ENCODE results near the gene NMB.

The NMB gene

DNA sequence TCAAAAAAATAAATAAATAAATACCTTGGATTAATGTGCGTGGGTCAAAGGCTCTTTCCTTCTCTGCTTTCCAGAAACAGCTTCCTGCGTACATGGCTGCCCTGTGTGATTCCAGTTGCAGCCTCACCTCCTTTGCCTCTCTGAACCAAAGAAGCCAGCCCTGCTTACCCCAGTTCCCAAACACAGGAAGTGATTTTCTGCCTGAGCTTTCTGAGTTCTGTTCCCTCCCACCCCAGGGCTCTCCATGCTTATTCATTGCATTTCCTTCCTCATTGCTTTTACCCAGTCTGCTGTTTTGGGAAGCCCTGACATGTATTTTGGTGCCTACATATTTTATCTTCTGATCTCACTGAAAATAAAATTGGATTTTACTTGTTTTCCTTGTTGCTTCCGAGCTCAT lies 41.8 kb downstream of the NMB start:
- no peak for DNase-seq (ENCODE audit: low read depth in 2 of 2, low spot score in 1 of 2)

DNA sequence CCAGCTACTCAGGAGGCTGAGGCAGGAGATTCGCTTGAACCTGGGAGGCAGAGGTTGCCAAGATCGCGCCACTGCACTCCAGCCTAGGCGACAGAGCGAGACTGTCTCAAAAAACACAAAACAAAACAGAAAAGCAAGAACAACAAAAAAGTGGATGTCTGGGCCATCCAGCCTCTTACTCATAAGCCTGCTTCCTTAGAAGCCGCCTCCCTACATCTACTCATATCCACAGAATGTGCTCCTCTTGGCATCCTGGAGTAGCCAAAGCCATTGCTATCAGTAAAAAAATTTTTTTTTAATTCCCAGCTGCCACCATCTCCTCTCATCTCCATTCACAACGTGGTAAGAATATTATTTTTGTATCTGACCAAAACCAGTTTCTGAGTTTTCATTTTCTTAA lies 46.4 kb downstream of the NMB start:
- no peak for DNase-seq (ENCODE audit: low read depth in 2 of 2, low spot score in 1 of 2)

DNA sequence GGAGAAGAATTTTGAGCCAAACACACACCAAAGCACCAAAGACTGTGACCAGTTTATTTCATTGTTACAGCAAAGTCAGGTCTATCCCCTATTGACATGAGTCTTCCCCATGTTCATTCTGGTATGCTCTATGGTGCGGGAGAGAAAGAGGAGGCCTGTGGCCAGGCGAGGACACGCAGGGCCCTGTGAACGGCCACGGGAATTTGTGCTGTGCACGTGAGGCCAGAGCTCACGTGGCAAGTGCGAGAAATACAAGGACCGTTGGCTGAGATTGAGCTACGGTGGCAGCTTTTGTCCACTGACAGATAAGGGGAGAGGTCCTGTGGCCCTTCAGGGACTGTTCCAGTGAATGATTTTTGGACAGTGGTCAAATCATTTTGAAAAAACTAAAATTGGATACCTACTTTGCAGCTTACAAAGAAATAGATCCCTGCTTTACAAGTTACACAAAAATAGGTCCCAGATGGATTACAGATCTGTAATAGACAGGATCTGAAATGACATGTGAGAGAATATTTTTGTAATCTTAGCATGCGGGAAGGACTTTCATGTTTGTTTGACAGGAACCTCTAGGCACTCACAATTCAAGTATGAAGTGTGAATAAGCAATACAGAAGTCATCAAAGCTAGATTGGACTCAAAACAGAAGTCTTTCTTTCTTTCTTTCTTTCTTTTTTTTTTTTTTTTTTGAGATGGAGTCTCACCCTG lies 48.0 kb downstream of the NMB start:
- no peak for DNase-seq (ENCODE audit: low read depth in 2 of 2, low spot score in 1 of 2)

DNA sequence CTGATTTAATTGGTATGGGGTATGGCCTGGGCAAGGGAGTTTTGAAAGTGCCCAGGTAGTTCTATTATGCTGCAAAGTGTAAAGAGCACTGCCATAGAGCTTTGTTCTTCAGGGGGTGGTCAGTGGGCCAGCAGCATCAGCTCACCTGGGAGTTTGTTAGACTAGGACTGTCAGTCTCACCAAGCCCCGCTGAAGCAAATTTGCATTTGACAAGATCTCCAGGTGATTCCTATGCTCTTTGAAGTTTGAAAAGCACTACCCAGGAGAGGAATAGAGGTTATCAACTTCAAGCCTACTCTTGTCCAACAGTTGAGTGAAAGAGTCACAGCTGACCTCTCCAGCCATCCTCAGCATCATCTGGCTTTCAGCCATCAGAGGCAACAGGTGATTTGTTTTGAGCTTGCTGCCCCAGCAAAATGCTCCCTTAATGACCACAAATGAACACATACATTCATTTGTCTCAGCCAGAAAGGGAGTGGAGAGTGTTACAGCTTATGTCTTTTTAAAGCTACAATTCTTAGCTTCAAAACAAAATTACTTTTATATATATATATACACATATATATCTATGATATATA lies 49.2 kb downstream of the NMB start:
- DNase-seq (ENCODE audit: low read depth in 2 of 2, low spot score in 1 of 2) = no peak

DNA sequence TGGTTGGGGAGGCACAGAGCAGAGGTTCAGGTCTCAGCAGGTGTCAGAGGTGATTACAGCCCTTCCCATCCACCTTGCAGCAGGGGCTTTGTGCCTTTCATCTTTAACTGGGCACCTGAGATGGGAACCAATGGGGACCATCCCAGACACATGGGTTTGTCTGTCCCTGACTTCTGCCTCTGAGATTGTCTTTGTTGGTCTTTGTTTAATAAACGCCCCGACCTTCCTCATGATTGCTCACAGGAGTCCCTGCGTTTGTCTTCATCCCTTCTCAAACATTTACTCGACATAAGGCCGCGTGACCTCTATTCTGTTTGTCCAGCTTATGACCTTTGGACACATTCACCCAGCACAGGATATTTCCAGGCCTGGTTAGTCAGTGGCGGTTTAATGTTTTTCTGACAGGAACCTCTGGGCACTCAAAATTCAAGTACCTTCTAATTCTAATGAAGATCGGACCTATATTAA lies 51.3 kb downstream of the NMB start:
- DNase-seq (ENCODE audit: low read depth in 2 of 2, low spot score in 1 of 2) = no peak

DNA sequence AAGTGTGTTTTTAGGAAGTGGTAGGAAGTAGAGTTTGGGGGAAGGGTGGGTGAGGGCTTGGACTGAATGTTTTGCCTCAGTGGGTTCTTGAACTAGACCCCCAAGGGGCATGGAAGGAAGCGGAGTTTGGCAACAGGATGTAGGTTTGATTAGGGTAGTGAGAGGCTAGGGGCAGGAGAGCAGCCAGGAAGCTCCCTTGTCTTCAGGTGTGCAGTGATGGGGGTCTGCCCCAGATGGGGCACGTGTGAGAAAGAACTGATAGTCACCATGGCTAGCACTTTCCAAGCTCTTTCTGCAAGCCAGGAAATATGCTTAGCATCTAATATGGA lies 52.5 kb downstream of the NMB start:
- DNase-seq (ENCODE audit: low read depth in 2 of 2, low spot score in 1 of 2) = no peak
